Activated CD4-positive, alpha-beta T cell treated with anti-CD3 and anti-CD28 coated beads for 1 hour (primary cell): ENCODE results near the gene SGCD.
"Not testable (repeated sequence)": the region's sequence is repeated elsewhere in the genome, so short reads cannot be mapped to it uniquely, and the experiment has no call there.

Source experiments
- DNase-seq: peaks from one replicate; pipeline ENCODE4 v3.0.0-alpha.2; 2020

SGCD gene

GRCh38 chr5:156654444-156654843, 327.5 kb downstream of the SGCD start:
- no peak for DNase-seq

GRCh38 chr5:156655732-156656131, 328.8 kb downstream of the SGCD start:
- no peak for DNase-seq

- not testable (repeated sequence) for DNase-seq
Measured at GRCh38 chr5:156664832-156665231, 337.9 kb downstream of the SGCD start.

DNA sequence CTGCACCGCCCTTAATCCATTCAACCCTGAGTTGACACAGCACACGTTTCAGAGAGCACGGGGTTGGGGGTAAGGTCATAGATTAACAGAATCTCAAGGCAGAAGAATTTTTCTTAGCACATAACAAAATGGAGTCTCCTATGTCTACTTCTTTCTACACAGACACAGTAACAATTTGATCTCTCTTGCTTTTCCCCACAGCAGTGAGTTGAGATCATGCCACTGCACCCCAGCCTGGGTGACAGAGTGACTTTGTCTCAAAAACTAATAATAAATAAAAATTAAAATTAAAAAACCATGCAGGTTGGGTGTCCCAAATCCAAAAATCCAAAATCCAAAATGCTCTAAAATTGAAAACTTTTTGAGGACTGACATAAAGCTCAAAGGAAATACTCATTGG, 339.7 kb downstream of the SGCD start:
- not testable (repeated sequence) for DNase-seq

DNA sequence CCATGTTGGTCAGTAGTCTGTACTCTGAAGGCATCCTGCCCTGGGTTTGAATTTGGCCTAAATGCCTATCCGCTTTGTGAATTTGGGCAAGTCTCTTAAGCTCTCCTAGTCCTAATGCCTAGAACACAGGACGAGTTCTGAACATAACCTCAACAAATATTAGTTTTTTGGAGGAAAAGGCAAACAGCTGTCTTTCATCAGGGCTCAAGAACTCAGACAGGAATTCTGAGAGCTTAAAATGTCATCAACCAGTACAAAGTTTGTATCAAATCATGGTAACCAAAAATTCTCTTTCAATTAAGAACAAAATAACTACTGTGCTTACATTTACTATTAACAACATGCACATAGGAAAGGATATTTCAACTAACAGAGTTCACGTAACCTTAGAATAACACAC, 340.7 kb downstream of the SGCD start:
- DNase-seq, result no peak

DNA sequence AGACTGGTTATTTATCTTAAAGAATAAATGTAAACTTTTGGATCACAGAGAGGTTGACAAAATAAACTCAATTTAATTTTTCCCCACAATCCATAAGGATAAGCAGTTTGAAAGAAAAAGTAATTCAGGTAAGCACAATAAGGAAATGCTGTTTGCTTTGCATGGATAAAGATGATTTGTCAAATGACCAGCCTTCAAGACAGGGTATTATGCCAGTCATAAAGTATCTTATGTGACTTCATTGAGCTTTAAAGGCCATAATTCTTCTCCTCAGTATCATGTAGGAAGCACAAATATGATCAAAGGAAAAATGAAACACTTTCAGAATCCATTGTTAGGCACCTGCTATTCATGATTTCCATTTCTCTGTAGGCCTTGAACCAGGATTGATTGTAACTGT, 342.5 kb downstream of the SGCD start:
- DNase-seq, result no peak

DNA sequence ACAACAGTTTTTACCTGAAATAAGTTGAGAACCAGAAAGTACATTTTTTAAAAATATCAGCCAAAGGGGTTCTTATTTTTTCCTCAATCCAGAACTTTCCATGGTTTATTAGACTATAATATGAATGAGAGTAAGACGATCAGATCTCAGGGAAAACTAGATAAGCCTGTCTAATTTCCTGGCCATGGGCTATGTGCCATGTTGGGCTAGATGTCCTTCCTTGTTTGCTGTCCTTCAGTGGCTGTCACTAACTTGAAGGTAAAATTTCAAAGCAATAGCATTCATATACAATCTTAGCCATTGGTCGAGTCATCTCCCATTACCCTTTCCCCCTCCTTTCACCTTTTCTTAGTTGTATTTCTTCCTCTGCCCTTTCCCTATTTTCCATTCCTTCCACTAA, 343.7 kb downstream of the SGCD start:
- DNase-seq, result no peak

DNA sequence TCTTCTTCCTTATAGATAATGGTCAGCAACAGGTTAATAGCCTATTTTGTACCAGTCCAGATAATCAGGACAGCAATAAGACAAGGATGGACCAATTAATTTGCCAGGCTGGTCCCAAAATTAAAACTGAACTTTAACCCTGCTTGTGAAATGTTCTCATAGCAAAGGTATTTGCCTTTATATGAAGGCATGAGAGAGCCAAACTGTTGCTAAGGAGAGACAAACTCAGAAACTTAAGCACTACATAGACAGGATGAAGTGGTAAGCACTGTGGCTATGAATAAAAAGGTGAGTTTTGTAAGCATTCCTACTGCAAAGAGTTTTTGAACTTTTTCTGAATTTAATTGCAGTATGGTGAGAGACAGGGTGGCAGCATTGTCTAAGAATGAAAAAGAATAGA, 348.4 kb downstream of the SGCD start:
- no peak for DNase-seq

DNA sequence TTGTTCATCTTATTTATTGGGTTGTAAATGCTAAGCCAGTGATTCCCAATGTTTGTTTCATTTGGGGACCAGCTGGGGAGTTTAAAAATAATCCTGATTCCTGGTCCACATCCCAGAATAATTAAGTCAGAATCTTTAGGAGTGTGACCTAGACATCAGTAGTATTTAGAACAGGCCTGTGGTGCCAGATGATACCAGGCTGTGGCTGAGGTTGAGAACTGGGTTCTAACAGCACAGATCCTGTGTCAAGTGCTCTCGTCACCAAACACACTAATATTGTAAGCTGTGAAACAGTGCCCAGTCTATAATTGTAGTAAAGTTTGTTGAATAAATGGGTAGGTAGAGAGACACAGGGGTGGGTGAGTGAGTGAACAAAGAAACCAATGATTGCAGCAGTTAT, 351.0 kb downstream of the SGCD start:
- DNase-seq, result no peak

GRCh38 chr5:156678484-156678883, 351.5 kb downstream of the SGCD start:
- no peak for DNase-seq

DNA sequence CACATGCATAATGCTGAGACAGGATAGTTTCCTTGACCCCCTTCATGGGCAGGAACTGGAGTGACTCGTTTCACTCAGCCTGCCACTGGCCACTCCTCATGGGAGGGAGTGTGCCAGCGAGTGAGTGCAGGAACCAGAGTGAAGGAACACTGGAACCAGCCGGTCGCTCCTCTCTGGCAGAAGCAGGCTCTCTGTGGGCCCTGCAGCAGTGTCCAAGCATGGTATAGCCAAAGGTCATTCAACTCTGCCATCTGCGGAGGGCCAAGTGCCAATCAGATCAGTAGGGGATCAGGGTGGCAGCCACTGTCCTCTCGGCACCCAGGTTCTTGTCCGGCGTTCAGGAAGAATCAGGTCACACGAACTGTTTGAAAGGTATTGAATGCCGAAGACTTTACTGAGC, 353.9 kb downstream of the SGCD start:
- DNase-seq, result no peak

- DNase-seq, result no peak
Measured at GRCh38 chr5:156681265-156681664, 354.3 kb downstream of the SGCD start.

DNA sequence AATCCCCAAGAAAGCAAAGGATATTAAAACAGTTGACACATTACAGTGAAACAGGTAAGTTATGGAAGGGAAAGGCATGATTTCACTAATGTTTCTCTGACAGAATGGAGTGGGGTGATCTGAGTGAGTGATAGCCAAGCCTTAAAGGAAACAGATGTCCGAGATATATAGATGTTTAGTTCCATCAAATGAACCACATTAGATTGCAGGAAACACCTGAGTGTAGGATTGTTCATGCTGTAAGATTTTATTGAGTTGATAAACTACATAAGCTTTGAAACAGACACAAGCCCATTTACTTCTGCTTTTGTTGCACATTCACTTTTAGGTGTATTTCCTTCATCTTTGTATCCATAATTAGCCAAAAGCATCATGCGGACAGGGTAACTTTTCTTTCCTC, 356.0 kb downstream of the SGCD start:
- DNase-seq, result no peak

DNA sequence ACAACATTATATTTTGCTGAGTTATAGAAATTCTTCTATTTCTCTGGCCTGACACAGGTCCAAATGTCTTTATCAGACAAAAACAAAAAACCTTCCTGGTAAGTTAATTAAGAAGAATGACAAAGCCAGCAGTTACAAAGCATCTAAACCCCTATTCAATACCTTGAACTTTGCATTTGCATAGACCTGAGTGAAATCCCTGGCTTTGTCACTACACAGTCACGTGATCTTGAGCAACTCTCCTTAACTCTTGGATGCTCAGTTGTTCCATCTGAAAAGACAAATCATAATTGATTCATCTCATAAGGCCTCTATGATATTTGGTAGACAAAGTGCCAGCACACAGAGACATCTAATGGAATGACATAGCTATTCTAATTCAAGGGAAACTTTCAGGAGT, 356.5 kb downstream of the SGCD start:
- no peak for DNase-seq

- DNase-seq, result no peak
Measured at GRCh38 chr5:156684216-156684615, 357.3 kb downstream of the SGCD start.

DNA sequence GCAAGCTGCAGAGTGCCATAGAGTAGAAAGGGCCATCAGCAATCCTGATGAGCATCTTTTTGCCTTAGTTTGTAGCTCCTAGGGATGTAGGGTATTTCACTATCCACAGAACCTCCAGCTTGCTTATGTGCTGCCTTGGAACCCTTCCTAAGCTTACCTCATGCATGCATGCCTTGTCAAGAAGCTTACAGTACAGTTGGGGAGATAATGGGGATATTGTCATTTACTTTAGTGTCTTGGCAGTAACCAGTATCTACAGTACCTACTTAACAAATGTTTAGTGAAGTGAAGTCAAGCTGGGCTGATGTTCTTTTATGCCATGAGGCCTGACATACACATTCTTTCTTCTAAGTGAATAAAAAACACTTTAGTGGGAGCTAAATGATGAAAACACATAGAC, 358.5 kb downstream of the SGCD start:
- DNase-seq, result no peak

- no peak for DNase-seq
Measured at GRCh38 chr5:156686380-156686779, 359.4 kb downstream of the SGCD start.

DNA sequence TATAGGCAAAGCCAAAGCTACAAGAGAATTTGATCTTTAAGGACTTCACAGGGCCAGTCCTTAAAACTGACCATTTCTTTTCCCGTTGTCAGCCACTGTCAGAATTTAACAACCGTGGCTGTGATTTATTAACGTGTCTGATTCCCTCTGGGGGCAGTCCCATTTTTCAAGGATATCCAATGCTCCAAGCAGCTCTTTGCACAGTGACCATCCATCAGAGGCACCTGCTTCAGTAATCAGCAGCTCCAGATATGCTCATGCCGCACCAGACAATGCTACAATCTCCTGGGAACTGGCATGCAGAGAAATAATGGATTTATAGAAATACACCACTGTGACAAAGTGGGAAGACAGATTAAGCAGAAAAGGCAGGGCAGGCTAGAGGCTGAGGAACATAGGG, 359.8 kb downstream of the SGCD start:
- no peak for DNase-seq

DNA sequence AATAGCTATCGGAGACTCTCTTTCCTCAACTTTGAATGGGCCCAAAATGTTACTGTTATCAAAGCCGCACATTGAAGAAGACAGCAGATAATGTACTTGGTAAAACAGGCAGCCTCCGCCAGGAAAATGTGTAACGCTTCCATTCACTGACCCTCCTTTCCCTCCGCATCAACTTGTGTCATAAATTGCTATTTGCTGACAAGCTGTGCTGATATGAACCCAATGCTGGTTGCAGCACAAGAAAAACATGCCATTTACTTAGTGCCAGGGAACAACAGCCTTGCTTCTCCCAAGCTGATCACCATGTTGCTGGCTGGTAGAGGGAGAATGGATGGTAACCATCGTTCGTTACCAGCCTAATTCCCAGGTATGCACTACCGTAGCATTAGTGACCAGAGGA, 360.6 kb downstream of the SGCD start:
- no peak for DNase-seq

DNA sequence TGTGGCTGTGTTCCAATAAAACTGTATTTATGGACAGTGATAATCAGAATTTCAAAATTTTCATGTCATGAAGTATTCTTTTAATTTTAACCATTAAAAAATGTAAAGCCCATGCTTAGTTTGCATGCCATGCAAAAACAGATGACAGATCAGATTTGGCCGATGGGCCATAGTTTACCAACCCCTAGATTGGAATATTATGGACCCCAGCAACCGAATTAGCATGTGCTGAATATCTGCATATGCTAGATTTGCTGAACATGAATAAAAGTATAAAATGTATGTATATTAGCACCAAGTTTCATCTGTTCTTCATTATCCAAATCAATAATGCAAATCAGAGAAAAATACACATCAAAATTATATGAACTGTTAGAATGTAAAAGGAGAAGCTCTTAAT, 364.6 kb downstream of the SGCD start:
- no peak for DNase-seq

DNA sequence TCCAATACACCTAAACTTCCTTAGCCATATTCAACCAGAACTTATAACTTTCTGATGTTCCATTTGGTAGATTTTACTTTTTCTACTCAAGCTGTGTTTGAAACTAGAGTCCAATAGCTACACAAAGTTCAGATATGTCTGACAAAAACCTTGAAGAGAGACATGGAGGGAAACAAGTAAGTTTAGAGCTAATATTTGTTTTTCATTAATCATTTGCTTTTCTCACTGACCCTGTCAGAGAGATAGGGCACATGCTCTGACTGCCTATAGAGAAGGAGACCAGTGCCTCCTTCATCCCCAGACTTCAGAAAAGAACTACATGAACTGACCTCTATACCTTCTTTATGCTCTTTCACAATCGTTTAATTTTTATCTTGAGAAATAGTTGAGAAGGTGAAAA, 366.1 kb downstream of the SGCD start:
- DNase-seq, result no peak

GRCh38 chr5:156694598-156694997, 367.6 kb downstream of the SGCD start:
- DNase-seq, result no peak

DNA sequence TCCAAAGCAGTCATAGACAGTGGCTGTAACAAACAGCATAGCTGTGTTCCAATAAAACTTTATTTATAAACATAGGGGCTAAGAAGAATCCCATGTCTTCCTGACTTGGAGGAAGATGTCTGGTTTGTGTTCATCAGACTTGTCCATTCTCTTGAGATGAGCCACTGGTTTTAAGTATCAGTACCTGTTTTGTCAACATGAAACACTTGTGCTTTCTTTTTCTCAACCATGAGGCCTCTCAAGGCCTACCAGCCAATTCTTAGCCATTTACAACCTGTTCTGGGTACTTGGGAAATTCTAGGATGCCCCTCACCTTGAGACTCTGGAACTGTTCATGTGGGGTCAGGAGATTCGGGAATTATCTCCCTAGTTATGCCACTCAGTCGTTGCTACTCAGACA, 368.8 kb downstream of the SGCD start:
- DNase-seq, result no peak

DNA sequence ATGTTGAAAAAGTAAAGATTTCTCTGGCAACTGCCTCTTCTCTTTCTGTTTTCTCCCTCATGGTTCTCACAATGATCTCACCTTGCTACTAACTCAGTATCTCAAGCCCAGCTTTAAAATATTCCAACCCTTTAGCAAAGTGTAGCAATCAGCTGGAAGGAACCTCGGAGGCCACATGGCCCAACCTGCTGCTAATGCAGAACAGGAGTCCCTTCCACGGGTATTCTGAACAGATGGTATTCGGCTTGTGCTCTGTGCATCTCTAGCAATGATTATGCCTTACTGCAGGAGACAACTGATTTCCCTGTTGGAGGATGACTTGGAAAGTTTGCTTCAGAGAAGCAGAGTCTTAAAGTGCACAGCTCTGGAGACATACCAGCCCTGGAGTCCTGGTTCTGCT, 371.4 kb downstream of the SGCD start:
- no peak for DNase-seq

DNA sequence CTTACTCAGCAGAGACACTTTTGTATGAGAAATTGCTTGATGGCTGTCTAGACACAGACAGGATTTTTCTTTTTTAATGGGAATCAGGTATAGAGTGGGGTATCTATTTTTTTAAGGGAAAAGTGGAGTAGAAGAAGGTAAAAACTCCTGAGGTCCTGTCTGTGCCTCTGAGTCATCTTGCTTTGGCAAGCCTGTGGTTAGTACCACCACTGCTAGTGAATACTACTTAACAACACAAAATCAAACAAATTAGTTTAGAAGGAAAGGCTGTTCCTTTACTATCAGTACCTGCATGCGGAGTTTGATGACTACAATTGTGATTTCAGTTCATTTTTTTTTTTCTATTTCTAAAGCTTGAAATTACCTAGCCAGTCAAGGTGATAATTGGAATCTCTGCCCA, 372.2 kb downstream of the SGCD start:
- no peak for DNase-seq

GRCh38 chr5:156704139-156704538, 377.2 kb downstream of the SGCD start:
- DNase-seq, result no peak
